Measurements from ENCODE around the gene SORL1.

DNA sequence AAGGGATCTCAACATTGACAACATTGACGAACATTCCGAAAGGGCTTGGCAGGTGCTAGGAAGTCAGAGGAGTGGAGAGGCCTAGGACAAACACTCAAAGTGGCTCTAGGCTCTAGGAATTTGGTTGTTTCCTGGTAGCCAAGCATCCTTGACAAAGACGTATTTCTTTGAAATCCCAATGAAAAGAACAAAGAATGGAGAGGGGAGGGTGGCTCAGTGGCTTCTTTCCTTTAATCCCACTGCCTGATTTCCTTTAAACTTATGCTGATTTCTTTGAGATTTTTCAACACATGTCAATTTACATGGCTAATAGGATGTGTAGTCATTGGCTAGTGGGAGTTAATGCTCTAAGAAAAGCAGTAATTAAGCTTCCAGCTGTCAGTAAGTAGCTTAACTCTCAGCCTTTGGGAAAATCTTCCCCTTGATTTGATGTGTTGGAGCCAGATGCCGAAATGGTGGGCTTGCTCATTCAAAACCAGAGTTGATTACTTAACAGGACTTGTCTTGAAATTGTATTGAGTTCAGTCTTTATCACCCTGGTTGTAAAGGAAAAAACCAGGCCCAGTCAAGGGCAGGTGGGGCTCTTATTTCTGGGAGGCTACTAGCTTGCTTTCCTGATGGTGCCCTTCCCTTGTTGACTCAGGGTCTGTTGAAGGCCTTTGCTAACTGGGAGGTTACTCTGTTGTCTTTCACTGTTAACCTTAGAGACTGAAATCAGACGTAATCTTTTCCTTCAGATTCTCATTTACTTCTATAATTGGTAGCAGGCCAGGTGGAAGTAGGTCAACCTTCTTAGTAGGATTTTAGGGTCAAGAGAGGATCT is 45.3 kb downstream of the SORL1 start:
- TF ChIP-seq, protein P1, sequence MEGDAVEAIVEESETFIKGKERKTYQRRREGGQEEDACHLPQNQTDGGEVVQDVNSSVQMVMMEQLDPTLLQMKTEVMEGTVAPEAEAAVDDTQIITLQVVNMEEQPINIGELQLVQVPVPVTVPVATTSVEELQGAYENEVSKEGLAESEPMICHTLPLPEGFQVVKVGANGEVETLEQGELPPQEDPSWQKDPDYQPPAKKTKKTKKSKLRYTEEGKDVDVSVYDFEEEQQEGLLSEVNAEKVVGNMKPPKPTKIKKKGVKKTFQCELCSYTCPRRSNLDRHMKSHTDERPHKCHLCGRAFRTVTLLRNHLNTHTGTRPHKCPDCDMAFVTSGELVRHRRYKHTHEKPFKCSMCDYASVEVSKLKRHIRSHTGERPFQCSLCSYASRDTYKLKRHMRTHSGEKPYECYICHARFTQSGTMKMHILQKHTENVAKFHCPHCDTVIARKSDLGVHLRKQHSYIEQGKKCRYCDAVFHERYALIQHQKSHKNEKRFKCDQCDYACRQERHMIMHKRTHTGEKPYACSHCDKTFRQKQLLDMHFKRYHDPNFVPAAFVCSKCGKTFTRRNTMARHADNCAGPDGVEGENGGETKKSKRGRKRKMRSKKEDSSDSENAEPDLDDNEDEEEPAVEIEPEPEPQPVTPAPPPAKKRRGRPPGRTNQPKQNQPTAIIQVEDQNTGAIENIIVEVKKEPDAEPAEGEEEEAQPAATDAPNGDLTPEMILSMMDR (IDR thresholded peaks at IDR 0.05) = no peak
- no peak for TF ChIP-seq POLR2A (IDR thresholded peaks at IDR 0.05)
- no peak for TF ChIP-seq EP300 (IDR thresholded peaks at IDR 0.05)

Data from gastroesophageal sphincter (tissue), 3 donors.